ENCODE results near the gene CNNM4.

The CNNM4 gene

DNA sequence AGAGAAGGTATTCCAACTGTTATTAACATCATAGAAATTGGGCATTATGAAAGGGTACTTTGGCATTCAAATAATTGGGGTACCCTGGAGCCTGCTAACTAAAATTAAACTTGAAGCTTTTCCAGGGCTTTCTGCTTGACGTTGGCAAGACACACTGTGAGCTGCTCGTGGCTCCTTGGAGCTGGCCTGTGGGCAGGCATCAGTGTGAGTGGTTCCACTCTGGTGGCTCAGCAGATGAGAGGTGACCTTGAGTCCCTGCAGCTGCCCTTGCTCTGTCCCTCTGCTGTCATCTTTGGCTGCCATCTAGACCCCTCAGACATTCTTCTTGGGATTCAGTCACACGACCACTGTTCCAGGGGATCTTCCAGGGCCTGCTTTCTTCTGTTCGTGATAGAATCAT, 62.1 kb downstream of the CNNM4 start:
- no peaks in the 10 kb centered on the region; the same call in 1 of the 2 replicates for H3K4me1 ChIP-seq (ENCODE audit: low read length)
- H3K9me3 ChIP-seq (ENCODE audit: insufficient read depth, low read length) = no peaks in the 10 kb centered on the region
- H3K36me3 ChIP-seq (replicated peaks; ENCODE audit: low read depth, low read length) = peaks cover 8% of the 10 kb centered on the region
- H2AFZ ChIP-seq (ENCODE audit: low read depth, low read length) = no peak overlapping the region
- H3K27me3 ChIP-seq (ENCODE audit: low read depth, low read length) = no peaks in the 10 kb centered on the region
- H3K4me3 ChIP-seq (ENCODE audit: low read length) = no peak overlapping the region
- peaks cover 12% of the 10 kb centered on the region; the same call in 1 of the 2 replicates for H4K20me1 ChIP-seq (ENCODE audit: insufficient read depth, low read length)
- no peak overlapping the region for H3K9ac ChIP-seq (ENCODE audit: low read length)
- H3K79me2 ChIP-seq (ENCODE audit: low read length) = peaks cover 27% of the 10 kb centered on the region
- H3K4me2 ChIP-seq (ENCODE audit: low read length) = no peak overlapping the region
- TF ChIP-seq, protein P1, sequence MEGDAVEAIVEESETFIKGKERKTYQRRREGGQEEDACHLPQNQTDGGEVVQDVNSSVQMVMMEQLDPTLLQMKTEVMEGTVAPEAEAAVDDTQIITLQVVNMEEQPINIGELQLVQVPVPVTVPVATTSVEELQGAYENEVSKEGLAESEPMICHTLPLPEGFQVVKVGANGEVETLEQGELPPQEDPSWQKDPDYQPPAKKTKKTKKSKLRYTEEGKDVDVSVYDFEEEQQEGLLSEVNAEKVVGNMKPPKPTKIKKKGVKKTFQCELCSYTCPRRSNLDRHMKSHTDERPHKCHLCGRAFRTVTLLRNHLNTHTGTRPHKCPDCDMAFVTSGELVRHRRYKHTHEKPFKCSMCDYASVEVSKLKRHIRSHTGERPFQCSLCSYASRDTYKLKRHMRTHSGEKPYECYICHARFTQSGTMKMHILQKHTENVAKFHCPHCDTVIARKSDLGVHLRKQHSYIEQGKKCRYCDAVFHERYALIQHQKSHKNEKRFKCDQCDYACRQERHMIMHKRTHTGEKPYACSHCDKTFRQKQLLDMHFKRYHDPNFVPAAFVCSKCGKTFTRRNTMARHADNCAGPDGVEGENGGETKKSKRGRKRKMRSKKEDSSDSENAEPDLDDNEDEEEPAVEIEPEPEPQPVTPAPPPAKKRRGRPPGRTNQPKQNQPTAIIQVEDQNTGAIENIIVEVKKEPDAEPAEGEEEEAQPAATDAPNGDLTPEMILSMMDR (IDR thresholded peaks at IDR 0.05; ENCODE audit: low read depth, low read length) = no peak
- no peak for TF ChIP-seq EZH2phosphoT487 (IDR thresholded peaks at IDR 0.05; ENCODE audit: low read depth)
- H3K27ac ChIP-seq (ENCODE audit: low read length) = no peak overlapping the region

DNA sequence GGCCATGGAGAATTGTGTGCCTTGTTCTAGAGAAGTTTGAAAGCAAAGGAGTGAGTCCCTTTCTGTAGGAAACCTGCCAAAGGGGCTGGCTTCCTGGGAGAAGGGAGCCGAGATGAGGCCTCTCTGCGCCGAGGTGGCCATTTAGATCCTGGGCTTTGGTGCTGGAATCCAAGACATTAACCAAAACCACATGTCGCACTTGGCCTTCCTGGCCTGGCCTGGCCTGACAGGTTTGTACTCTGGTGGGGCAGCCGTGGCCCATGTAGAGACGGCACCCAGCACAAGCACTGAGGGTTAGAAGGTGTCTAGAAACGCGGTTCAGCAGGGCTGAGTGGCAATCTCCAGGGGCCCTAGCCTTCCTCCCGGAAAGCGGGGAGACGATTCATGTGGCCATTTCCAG, 62.5 kb downstream of the CNNM4 start:
- H3K4me1 ChIP-seq (ENCODE audit: low read length) = no peaks in the 10 kb centered on the region
- no peaks in the 10 kb centered on the region for H3K9me3 ChIP-seq (ENCODE audit: insufficient read depth, low read length)
- H3K4me2 ChIP-seq (ENCODE audit: low read length) = no peak overlapping the region
- H3K27ac ChIP-seq (ENCODE audit: low read length) = no peak overlapping the region
- H2AFZ ChIP-seq (ENCODE audit: low read depth, low read length) = no peak overlapping the region
- H3K4me3 ChIP-seq (ENCODE audit: low read length) = no peak overlapping the region
- peaks cover 22% of the 10 kb centered on the region for H3K79me2 ChIP-seq (ENCODE audit: low read length)
- peaks cover 12% of the 10 kb centered on the region; the same call in 1 of the 2 replicates for H4K20me1 ChIP-seq (ENCODE audit: insufficient read depth, low read length)
- H3K9ac ChIP-seq (ENCODE audit: low read length) = no peak overlapping the region
- no peaks in the 10 kb centered on the region for H3K27me3 ChIP-seq (ENCODE audit: low read depth, low read length)
- no peak for TF ChIP-seq EZH2phosphoT487 (IDR thresholded peaks at IDR 0.05; ENCODE audit: low read depth)
- TF ChIP-seq, protein P1 (IDR thresholded peaks at IDR 0.05; ENCODE audit: low read depth, low read length) = no peak
- peaks cover 10% of the 10 kb centered on the region for H3K36me3 ChIP-seq (replicated peaks; ENCODE audit: low read depth, low read length)

DNA sequence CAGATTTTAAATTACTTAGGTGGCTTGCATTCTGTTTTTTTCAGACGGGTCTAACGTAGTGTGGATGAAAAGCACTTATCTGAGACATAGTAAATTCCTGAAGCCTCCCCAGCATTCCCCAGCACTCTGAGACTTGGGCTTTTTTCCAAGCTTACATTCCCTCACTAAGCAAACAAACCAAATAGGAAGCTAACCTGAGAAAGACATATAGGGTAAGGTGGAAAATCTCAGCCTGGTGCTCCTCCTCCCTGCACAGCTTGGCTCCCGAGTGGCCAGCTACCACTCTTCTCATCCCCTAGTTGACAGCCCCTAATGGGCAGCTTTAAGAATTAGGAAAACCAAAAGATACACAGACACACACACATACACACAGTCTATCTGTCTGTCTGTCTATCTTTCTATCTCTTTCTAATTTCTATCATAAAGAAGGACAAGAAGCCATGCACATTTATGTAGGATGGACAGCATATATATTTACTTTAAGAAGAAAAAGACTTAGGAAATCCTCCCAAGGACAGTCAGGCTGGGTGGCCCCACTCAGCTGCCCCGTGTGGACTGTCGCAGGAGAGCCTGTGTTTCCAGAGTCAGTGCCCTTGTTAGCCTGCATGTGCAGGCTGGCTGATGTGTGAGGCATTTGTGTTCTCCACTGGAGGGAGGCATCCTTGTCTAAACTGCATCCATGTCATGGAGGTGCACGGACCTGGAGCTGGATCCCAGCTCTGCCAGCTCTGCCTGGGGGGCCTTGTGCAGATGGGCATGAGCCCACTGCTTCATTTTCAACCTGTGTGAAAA, 63.6 kb downstream of the CNNM4 start:
- Histone ChIP-seq H4K20me1 (ENCODE audit: insufficient read depth, low read length) (peaks cover 11% of the 10 kb centered on the region; the same call in 1 of the 2 replicates), H3K4me1 (ENCODE audit: low read length) (no peaks in the 10 kb centered on the region), H3K27me3 (ENCODE audit: low read depth, low read length) (no peaks in the 10 kb centered on the region), H3K4me3 (ENCODE audit: low read length) (no peak overlapping the region), H3K27ac (ENCODE audit: low read length) (no peak overlapping the region), H3K79me2 (ENCODE audit: low read length) (peaks cover 17% of the 10 kb centered on the region), H3K9me3 (ENCODE audit: insufficient read depth, low read length) (no peaks in the 10 kb centered on the region), H3K36me3 (replicated peaks; ENCODE audit: low read depth, low read length) (peaks cover 11% of the 10 kb centered on the region), H3K9ac (ENCODE audit: low read length) (no peak overlapping the region), H2AFZ (ENCODE audit: low read depth, low read length) (no peak overlapping the region), H3K4me2 (ENCODE audit: low read length) (no peak overlapping the region)
- no peak for TF ChIP-seq EZH2phosphoT487 (IDR thresholded peaks at IDR 0.05; ENCODE audit: low read depth)
- TF ChIP-seq, protein P1 (IDR thresholded peaks at IDR 0.05; ENCODE audit: low read depth, low read length) = no peak

DNA sequence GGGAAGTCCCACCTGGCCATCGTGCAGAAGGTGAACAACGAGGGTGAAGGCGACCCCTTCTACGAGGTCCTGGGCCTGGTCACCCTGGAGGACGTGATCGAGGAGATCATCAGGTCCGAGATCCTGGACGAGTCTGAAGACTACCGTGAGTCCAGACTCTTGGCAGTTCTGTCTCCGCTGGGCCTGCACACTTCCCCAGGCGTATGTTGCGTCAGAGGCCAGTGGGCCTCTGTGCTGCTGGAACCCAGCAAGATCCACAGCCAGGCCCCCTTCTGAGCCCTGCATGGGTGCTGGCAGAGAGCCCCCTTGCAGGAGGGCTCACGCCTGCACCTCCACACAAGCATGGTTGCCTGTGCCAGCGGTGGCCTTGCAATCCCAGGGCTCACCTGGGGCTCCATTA, 64.4 kb downstream of the CNNM4 start:
- H3K4me2 ChIP-seq (ENCODE audit: low read length) = no peak overlapping the region
- H3K4me3 ChIP-seq (ENCODE audit: low read length) = no peak overlapping the region
- peaks cover 17% of the 10 kb centered on the region for H3K36me3 ChIP-seq (replicated peaks; ENCODE audit: low read depth, low read length)
- H3K9ac ChIP-seq (ENCODE audit: low read length) = no peak overlapping the region
- H2AFZ ChIP-seq (ENCODE audit: low read depth, low read length) = no peak overlapping the region
- no peaks in the 10 kb centered on the region for H3K27me3 ChIP-seq (ENCODE audit: low read depth, low read length)
- no peaks in the 10 kb centered on the region for H3K4me1 ChIP-seq (ENCODE audit: low read length)
- no peak overlapping the region for H3K27ac ChIP-seq (ENCODE audit: low read length)
- H4K20me1 ChIP-seq (ENCODE audit: insufficient read depth, low read length) = peaks cover 5% of the 10 kb centered on the region; the same call in 1 of the 2 replicates
- H3K9me3 ChIP-seq (ENCODE audit: insufficient read depth, low read length) = no peaks in the 10 kb centered on the region
- TF ChIP-seq EZH2phosphoT487 (IDR thresholded peaks at IDR 0.05; ENCODE audit: low read depth) = no peak
- TF ChIP-seq, protein P1 (IDR thresholded peaks at IDR 0.05; ENCODE audit: low read depth, low read length) = no peak
- peaks cover 14% of the 10 kb centered on the region for H3K79me2 ChIP-seq (ENCODE audit: low read length)

Measured in OCI-LY3 (cell line).